Ishikawa (cell line): Measurements from ENCODE around the gene C1QC.

ENCODE experiments used
- CEBPB ChIP-seq: IDR thresholded peaks from 2 replicates; pipeline ENCODE4 v1.6.1; 2012
- EP300 ChIP-seq: IDR thresholded peaks from 2 replicates; pipeline ENCODE4 v1.6.1; 2012; ENCODE audit warnings: borderline replicate concordance
- FOXM1 ChIP-seq: IDR thresholded peaks from 2 replicates; pipeline ENCODE4 v1.6.1; 2012; ENCODE audit warnings: low read depth, borderline replicate concordance
- MAX ChIP-seq: IDR thresholded peaks from 2 replicates; pipeline ENCODE4 v1.6.1; 2012
- RAD21 ChIP-seq: IDR thresholded peaks from 2 replicates; pipeline ENCODE4 v1.6.1; 2012; ENCODE audit warnings: low read depth
- REST ChIP-seq: IDR thresholded peaks from 2 replicates; pipeline ENCODE4 v1.6.1; 2012; ENCODE audit warnings: low read depth, mild to moderate bottlenecking
- TAF1 ChIP-seq: IDR thresholded peaks from 2 replicates; pipeline ENCODE4 v1.6.1; 2012; ENCODE audit warnings: low read depth, mild to moderate bottlenecking

GRCh38 chr1:22625262-22625925, 18.0 kb upstream of the C1QC start:
- TF ChIP-seq RAD21 (no peak), REST (peak; percentile 89), MAX (no peak), TAF1 (no peak), EP300 (no peak), FOXM1 (no peak), CEBPB (no peak)
